ENCODE results near the gene NOS1. TPM values are rescaled to one million over a fixed set of nuclear protein-coding genes. Genes with fewer than 3 reads are reported as not detected.

NOS1 gene
- total RNA-seq, 2 experiments from 2014 or later: not detected

GRCh38 chr12:117334051-117334450, 27.4 kb downstream of the NOS1 start:
- H3K27ac Mint-ChIP-seq: no peak overlapping the region

GRCh38 chr12:117333331-117333881, 28.0 kb downstream of the NOS1 start:
- Mint-ChIP-seq H3K36me3 (ENCODE audit: low read depth) (no peaks in the 10 kb centered on the region), H3K4me1 (no peaks in the 10 kb centered on the region), H3K4me3 (no peak overlapping the region), H3K9me3 (no peaks in the 10 kb centered on the region), H3K27me3 (peaks cover 9% of the 10 kb centered on the region), H3K27ac (no peak overlapping the region)
- no peak for DNase-seq
- ChIA-PET POLR2A (no interaction called here), CTCF (no interaction called here)

More at GRCh38 chr12:117334051-117334450, 27.4 kb downstream of the NOS1 start:
- CTCF ChIA-PET: no interaction called here
- Mint-ChIP-seq H3K36me3 (ENCODE audit: low read depth) (no peaks in the 10 kb centered on the region), H3K27me3 (peaks cover 9% of the 10 kb centered on the region), H3K4me1 (no peaks in the 10 kb centered on the region), H3K4me3 (no peak overlapping the region), H3K9me3 (no peaks in the 10 kb centered on the region)
- POLR2A ChIA-PET: no interaction called here
- DNase-seq: no peak

- Mint-ChIP-seq H3K27ac (no peak overlapping the region), H3K4me3 (no peak overlapping the region), H3K36me3 (ENCODE audit: low read depth) (no peaks in the 10 kb centered on the region), H3K27me3 (peaks cover 9% of the 10 kb centered on the region), H3K4me1 (no peaks in the 10 kb centered on the region), H3K9me3 (no peaks in the 10 kb centered on the region)
- POLR2A ChIA-PET: no interaction called here
- DNase-seq: no peak
- CTCF ChIA-PET: no interaction called here
These were observed 29.7 kb downstream of the NOS1 start for GRCh38 chr12:117331691-117332090.

GRCh38 chr12:117330441-117331113, 30.8 kb downstream of the NOS1 start:
- Mint-ChIP-seq H3K36me3 (ENCODE audit: low read depth) (no peaks in the 10 kb centered on the region), H3K4me1 (no peaks in the 10 kb centered on the region), H3K27me3 (peaks cover 9% of the 10 kb centered on the region), H3K27ac (no peak overlapping the region), H3K9me3 (no peaks in the 10 kb centered on the region), H3K4me3 (no peak overlapping the region)
- POLR2A ChIA-PET: no interaction called here
- CTCF ChIA-PET: no interaction called here
- DNase-seq: no peak

- DNase-seq: no peak
- Mint-ChIP-seq H3K9me3 (no peaks in the 10 kb centered on the region), H3K4me3 (no peak overlapping the region), H3K27me3 (peaks cover 5% of the 10 kb centered on the region), H3K4me1 (no peaks in the 10 kb centered on the region), H3K36me3 (ENCODE audit: low read depth) (no peaks in the 10 kb centered on the region), H3K27ac (no peak overlapping the region)
- ChIA-PET CTCF (interaction anchor here (0.7 kb wide), 1 partner anchor 920 kb away, joined by 3 read pairs; no protein-coding TSS in a partner anchor), POLR2A (no interaction called here)
These were observed 31.7 kb downstream of the NOS1 start for GRCh38 chr12:117329756-117330155.

GRCh38 chr12:117328556-117329100, 32.8 kb downstream of the NOS1 start:
- no peaks in the 10 kb centered on the region for H3K27me3 Mint-ChIP-seq
- H3K4me1 Mint-ChIP-seq: no peaks in the 10 kb centered on the region
- H3K27ac Mint-ChIP-seq: no peak overlapping the region
- H3K9me3 Mint-ChIP-seq: no peaks in the 10 kb centered on the region
- ChIA-PET POLR2A (no interaction called here), CTCF (no interaction called here)
- H3K4me3 Mint-ChIP-seq: no peak overlapping the region
- no peak for DNase-seq
- no peaks in the 10 kb centered on the region for H3K36me3 Mint-ChIP-seq (ENCODE audit: low read depth)

GRCh38 chr12:117322428-117322827, 39.0 kb downstream of the NOS1 start:
- Mint-ChIP-seq H3K27ac (no peak overlapping the region), H3K36me3 (ENCODE audit: low read depth) (no peaks in the 10 kb centered on the region), H3K9me3 (no peaks in the 10 kb centered on the region), H3K4me3 (no peak overlapping the region), H3K27me3 (no peaks in the 10 kb centered on the region), H3K4me1 (no peaks in the 10 kb centered on the region)
- ChIA-PET POLR2A (no interaction called here), CTCF (no interaction called here)
- DNase-seq: no peak

GRCh38 chr12:117321572-117321971, 39.9 kb downstream of the NOS1 start:
- Mint-ChIP-seq H3K27me3 (no peaks in the 10 kb centered on the region), H3K4me3 (no peak overlapping the region), H3K36me3 (ENCODE audit: low read depth) (no peaks in the 10 kb centered on the region), H3K9me3 (no peaks in the 10 kb centered on the region), H3K27ac (no peak overlapping the region), H3K4me1 (no peaks in the 10 kb centered on the region)
- ChIA-PET POLR2A (no interaction called here), CTCF (no interaction called here)
- DNase-seq: no peak

- Mint-ChIP-seq H3K27me3 (no peaks in the 10 kb centered on the region), H3K9me3 (peaks cover 4% of the 10 kb centered on the region), H3K36me3 (ENCODE audit: low read depth) (no peaks in the 10 kb centered on the region), H3K27ac (no peak overlapping the region), H3K4me3 (no peak overlapping the region), H3K4me1 (no peaks in the 10 kb centered on the region)
- ChIA-PET POLR2A (no interaction called here), CTCF (no interaction called here)
- no peak for DNase-seq
These were observed 42.8 kb downstream of the NOS1 start for GRCh38 chr12:117318591-117318990.

GRCh38 chr12:117316336-117316735, 45.1 kb downstream of the NOS1 start:
- ChIA-PET POLR2A (no interaction called here), CTCF (no interaction called here)
- no peak overlapping the region for H3K4me3 Mint-ChIP-seq
- DNase-seq: no peak
- H3K36me3 Mint-ChIP-seq (ENCODE audit: low read depth): no peaks in the 10 kb centered on the region
- H3K4me1 Mint-ChIP-seq: no peaks in the 10 kb centered on the region
- no peaks in the 10 kb centered on the region for H3K27me3 Mint-ChIP-seq
- peaks cover 4% of the 10 kb centered on the region for H3K9me3 Mint-ChIP-seq
- no peak overlapping the region for H3K27ac Mint-ChIP-seq

- CTCF ChIA-PET: no interaction called here
These were observed 47.5 kb downstream of the NOS1 start for GRCh38 chr12:117313926-117314325.

GRCh38 chr12:117312770-117313169, 48.7 kb downstream of the NOS1 start:
- H3K27ac Mint-ChIP-seq: no peak overlapping the region
- no peaks in the 10 kb centered on the region for H3K4me1 Mint-ChIP-seq
- H3K27me3 Mint-ChIP-seq: no peaks in the 10 kb centered on the region
- peaks cover 4% of the 10 kb centered on the region for H3K9me3 Mint-ChIP-seq
- no peak overlapping the region for H3K4me3 Mint-ChIP-seq
- no peaks in the 10 kb centered on the region for H3K36me3 Mint-ChIP-seq (ENCODE audit: low read depth)
- CTCF ChIA-PET: no interaction called here
- POLR2A ChIA-PET: no interaction called here
- DNase-seq: no peak

More at GRCh38 chr12:117313926-117314325, 47.5 kb downstream of the NOS1 start:
- H3K36me3 Mint-ChIP-seq (ENCODE audit: low read depth): no peaks in the 10 kb centered on the region
- H3K4me3 Mint-ChIP-seq: no peak overlapping the region
- POLR2A ChIA-PET: no interaction called here
- no peak overlapping the region for H3K27ac Mint-ChIP-seq
- no peaks in the 10 kb centered on the region for H3K4me1 Mint-ChIP-seq
- peaks cover 4% of the 10 kb centered on the region for H3K9me3 Mint-ChIP-seq
- no peak for DNase-seq
- H3K27me3 Mint-ChIP-seq: no peaks in the 10 kb centered on the region

- CTCF ChIA-PET: interaction anchor here (1.5 kb wide), 1 partner anchor 13 kb away, joined by 3 read pairs; no protein-coding TSS in a partner anchor
- Mint-ChIP-seq H3K27ac (no peak overlapping the region), H3K9me3 (no peaks in the 10 kb centered on the region), H3K27me3 (no peaks in the 10 kb centered on the region), H3K4me1 (no peaks in the 10 kb centered on the region), H3K36me3 (ENCODE audit: low read depth) (no peaks in the 10 kb centered on the region), H3K4me3 (no peak overlapping the region)
- POLR2A ChIA-PET: no interaction called here
- DNase-seq: no peak
These were observed 52.0 kb downstream of the NOS1 start for GRCh38 chr12:117309276-117309925.
